ENCODE measurements around the gene ADAM30.

GRCh38 chr1:119926553-119926952 is 30.2 kb upstream of the ADAM30 start:
- TF ChIP-seq, protein P1, sequence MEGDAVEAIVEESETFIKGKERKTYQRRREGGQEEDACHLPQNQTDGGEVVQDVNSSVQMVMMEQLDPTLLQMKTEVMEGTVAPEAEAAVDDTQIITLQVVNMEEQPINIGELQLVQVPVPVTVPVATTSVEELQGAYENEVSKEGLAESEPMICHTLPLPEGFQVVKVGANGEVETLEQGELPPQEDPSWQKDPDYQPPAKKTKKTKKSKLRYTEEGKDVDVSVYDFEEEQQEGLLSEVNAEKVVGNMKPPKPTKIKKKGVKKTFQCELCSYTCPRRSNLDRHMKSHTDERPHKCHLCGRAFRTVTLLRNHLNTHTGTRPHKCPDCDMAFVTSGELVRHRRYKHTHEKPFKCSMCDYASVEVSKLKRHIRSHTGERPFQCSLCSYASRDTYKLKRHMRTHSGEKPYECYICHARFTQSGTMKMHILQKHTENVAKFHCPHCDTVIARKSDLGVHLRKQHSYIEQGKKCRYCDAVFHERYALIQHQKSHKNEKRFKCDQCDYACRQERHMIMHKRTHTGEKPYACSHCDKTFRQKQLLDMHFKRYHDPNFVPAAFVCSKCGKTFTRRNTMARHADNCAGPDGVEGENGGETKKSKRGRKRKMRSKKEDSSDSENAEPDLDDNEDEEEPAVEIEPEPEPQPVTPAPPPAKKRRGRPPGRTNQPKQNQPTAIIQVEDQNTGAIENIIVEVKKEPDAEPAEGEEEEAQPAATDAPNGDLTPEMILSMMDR (IDR thresholded peaks at IDR 0.05; ENCODE audit: low read length) = no peak
- no peak for TF ChIP-seq EZH2 (IDR thresholded peaks at IDR 0.05; ENCODE audit: borderline replicate concordance, low read length)
